Fibroblast of mammary gland (primary cell): Measurements from ENCODE around the gene SZRD1.
A peak's percentile ranks its signal among the peaks of the same experiment; 100 is the strongest.

Experiments
- DNase-seq: peaks from one replicate; pipeline ENCODE4 v3.0.0-alpha.2; 2010; ENCODE audit warnings: low read depth
- H3K4me3 ChIP-seq: 2 replicates; pipeline ENCODE4 v1.5.1; 2011; ENCODE audit warnings: low read depth, mild to moderate bottlenecking, low read length, moderate library complexity; ENCODE audit not compliant: control insufficient read depth
- TF ChIP-seq, protein P1 (sequence below): conservative IDR thresholded peaks from 2 replicates; pipeline ENCODE4 v1.5.1; 2011; ENCODE audit warnings: low read depth, low read length, inconsistent platforms; ENCODE audit not compliant: control insufficient read depth, insufficient read depth

SZRD1 gene

DNA sequence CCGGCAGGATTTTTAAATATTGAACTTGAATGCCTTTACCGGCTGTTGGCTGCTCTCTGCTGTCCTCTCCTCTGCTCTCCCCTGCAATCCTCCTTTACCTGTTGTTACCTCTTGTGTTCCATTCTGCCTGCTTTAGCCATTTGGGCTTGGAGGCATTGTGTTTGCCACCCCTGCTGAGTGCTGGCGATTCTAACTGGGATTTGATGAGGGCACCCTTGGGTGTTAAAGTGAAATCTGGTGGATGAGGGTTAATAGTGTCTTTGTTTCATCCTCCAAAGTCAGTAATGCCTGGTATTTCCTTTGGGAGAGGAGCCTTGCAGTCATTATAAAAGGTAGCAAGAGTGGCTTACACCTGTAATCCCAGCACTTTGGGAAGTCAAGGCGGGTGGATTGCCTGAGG lies 9.9 kb downstream of the SZRD1 start:
- DNase-seq, result no peak
- TF ChIP-seq, protein P1, sequence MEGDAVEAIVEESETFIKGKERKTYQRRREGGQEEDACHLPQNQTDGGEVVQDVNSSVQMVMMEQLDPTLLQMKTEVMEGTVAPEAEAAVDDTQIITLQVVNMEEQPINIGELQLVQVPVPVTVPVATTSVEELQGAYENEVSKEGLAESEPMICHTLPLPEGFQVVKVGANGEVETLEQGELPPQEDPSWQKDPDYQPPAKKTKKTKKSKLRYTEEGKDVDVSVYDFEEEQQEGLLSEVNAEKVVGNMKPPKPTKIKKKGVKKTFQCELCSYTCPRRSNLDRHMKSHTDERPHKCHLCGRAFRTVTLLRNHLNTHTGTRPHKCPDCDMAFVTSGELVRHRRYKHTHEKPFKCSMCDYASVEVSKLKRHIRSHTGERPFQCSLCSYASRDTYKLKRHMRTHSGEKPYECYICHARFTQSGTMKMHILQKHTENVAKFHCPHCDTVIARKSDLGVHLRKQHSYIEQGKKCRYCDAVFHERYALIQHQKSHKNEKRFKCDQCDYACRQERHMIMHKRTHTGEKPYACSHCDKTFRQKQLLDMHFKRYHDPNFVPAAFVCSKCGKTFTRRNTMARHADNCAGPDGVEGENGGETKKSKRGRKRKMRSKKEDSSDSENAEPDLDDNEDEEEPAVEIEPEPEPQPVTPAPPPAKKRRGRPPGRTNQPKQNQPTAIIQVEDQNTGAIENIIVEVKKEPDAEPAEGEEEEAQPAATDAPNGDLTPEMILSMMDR, result no peak
- no peak overlapping the region for H3K4me3 ChIP-seq

DNA sequence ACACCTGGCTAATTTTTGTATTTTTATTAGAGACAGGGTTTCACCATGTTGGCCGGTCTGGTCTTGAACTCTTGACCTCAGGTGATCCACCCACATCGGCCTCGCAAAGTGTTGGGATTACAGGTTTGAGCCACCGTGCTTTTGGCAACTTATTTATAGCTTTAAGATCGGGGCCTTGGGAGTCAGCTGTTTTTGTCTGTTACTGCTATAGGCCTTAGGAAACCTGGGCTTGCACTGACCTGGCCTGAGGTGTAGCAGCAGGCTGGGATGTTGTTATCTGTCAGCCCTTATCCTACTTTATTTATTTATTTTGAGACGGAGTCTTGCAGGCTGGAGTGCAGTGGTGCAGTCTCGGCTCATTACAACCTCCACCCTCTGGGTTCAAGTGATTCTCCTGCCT lies 11.4 kb downstream of the SZRD1 start:
- H3K4me3 ChIP-seq, result no peak overlapping the region
- TF ChIP-seq, protein P1, result no peak
- no peak for DNase-seq

DNA sequence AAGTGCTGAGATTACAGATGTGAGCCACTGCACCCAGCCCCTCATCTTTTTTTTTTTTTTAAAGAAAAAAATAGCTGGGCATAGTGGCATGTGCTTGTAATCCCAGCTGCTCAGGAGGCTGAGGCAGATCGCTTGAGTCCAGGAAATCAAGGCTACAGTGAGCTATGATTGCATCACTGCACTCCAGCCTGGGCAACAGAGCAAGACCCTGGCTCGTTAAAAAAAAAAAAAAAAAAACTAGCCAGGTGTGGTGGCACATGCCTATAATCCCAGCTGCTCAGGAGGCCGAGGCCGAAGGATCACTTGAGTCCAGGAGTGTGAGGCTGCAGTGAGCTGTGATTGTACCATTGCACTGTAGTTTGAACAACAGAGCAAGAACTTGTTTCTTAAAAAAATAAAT lies 13.8 kb downstream of the SZRD1 start:
- TF ChIP-seq, protein P1, result no peak
- no peak for DNase-seq

DNA sequence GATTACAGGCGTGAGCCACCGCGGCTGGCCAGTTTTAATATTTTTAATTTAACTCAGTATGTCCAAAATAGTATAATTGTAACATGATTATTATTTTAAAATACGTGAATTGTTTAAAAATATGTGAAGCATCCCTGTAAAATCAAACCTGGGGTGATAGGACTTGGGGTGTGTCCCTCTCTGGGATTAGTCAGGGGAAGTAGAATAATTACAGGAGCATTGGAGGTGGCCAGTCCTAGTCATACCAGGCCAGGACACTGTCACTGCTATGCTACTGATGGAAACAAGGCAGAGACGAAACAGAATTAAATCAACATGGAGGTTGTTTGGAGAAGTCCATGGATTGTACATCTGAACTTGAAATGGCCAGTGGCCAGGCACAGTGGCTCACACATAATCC lies 16.8 kb downstream of the SZRD1 start:
- TF ChIP-seq, protein P1, result no peak
- no peak for DNase-seq
- no peak overlapping the region for H3K4me3 ChIP-seq

More for the DNA sequence above, 13.8 kb downstream of the SZRD1 start:
- H3K4me3 ChIP-seq, result no peak overlapping the region

DNA sequence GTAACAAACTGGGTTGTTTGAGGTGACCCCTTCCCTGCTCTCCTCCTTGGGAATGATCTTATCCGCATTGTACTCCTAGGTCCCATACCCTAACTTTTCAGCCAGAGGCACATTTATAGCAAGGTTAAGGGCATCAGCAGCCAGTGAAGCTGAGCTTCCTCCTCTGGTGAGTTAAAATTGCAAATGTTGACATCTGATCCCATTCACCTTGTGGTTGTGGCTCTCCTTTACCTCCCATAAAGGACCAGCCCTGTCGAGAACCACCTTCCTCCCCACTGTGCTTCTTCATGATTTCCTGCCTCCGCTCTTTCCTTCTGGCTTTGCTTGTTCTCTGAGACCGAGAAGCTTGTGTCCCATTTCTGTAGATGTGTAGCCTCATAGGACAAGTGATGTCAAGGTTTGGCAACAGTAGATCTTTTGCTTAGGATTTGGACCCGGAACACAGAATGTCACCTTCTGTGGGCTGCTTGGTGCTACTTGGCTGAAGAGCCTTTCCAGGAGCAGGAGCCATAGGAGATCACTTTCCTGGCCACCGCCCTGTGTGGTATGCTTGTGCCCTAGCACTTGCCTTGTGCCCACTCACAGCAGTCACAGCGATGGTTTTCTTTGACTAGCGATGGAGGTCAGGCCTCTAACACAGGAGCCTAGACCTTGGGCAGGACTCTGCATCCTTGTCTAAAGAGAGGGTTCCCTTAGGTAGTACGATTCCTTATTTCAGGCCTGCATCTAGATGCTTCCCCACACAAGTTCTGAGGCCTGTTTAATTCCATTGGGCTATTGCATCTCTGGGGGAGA lies 18.8 kb downstream of the SZRD1 start:
- no peak for DNase-seq
- H3K4me3 ChIP-seq, result no peak overlapping the region
- TF ChIP-seq, protein P1, result no peak

DNA sequence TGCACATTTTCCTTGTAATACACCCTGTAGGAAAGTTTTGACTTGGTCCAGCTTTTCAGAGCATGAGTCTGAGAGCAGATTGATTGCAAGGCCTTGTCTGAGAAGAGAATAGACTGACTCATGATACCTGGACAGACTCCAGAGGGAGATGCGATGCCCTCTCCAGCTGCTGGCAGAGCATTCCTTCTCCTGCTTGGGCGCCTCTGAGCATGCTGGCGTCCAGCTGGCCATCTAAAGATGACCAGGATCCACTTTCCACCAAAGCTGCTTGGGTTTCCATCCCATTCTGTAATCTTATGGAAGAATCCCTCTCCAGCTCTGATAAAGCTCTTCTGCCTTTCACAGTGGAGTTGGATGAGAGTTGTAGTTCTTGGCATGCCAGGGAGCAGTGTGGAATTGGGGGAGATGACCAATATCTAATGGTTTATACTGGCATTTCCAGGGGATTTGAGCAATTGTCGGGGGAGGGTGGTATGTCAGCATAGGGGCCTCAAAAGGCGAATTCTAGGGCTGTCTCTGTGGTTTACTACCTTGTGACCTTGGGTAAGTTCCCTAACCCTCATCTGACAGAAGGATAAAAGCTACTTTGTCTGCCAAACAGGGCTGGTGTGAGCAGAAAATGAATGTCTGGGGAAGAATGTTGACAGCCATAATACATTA lies 19.5 kb downstream of the SZRD1 start:
- TF ChIP-seq, protein P1, result no peak
- H3K4me3 ChIP-seq, result no peak overlapping the region
- DNase-seq, result peak; percentile 65
